ENCODE results near the gene PALLD. TPM values are rescaled to one million over a fixed set of nuclear protein-coding genes. Genes with fewer than 3 reads are reported as not detected.

PALLD gene
- polyA plus RNA-seq, 1 donor (not counting 4 experiments of a cell fraction or from before 2014, with no cell fraction given): 136 TPM

DNA sequence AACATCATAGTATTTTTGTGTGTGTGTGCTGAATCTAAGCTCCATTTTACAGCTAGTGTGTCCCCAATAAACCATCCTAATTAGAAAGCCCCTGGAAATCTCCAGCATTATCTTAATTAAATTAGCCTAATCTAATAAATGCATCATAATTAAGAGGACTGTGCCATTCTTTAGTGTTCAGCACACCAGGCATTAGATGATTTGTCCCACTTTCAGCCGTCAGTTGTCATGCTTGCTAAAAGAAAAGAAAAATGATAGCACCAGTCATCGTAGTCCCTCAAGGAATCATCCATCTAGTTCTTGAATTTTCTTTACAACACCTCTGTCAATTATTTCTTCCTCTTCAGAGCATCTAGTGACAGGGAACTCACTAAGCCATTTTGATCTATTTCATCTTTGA lies 155.9 kb downstream of the PALLD start:
- Histone ChIP-seq H2AFZ (ENCODE audit: control insufficient read depth, low read length) (no peak overlapping the region), H3K9ac (ENCODE audit: control insufficient read depth, extremely low read depth, insufficient read depth, low read length) (no peak overlapping the region), H3K4me1 (ENCODE audit: control insufficient read depth, extremely low read depth, insufficient read depth, low read length) (peaks cover 31% of the 10 kb centered on the region), H4K20me1 (ENCODE audit: control insufficient read depth, extremely low read depth, insufficient read depth, low read length) (no peaks in the 10 kb centered on the region), H3K4me2 (ENCODE audit: control insufficient read depth, extremely low read depth, insufficient read depth, low read depth, low read length) (no peak overlapping the region), H3K9me1 (ENCODE audit: control insufficient read depth, extremely low read depth, insufficient read depth, low read length) (no peaks in the 10 kb centered on the region), H3K27ac (ENCODE audit: control insufficient read depth, insufficient read depth, low read length) (no peak overlapping the region), H3K9me3 (ENCODE audit: control insufficient read depth, low read depth, low read length) (no peaks in the 10 kb centered on the region), H3K4me3 (ENCODE audit: control insufficient read depth in 2 of 3, extremely low read depth in 1 of 3, insufficient read depth in 2 of 3, low read depth in 1 of 3, low read length in 3 of 3) (no peak overlapping the region), H3K79me2 (ENCODE audit: control insufficient read depth, insufficient read depth, low read length) (no peaks in the 10 kb centered on the region), H3K36me3 (ENCODE audit: control insufficient read depth in 2 of 2, extremely low read depth in 1 of 2, insufficient read depth in 2 of 2, low read length in 2 of 2) (no peaks in the 10 kb centered on the region), H3K27me3 (ENCODE audit: control insufficient read depth, extremely low read depth, insufficient read depth, low read length) (no peaks in the 10 kb centered on the region)
- dilution Hi-C loops (cut with MboI; ENCODE audit: extremely low pct_ligation_motif_present, low sequenced_read_pairs): no loop called here
- DNase-seq (ENCODE audit: low read depth, low spot score) (no peak), FAIRE-seq (no peak)
- TF ChIP-seq EZH2 (IDR thresholded peaks at IDR 0.05; ENCODE audit: low read length): no peak
- TF ChIP-seq, protein P1, sequence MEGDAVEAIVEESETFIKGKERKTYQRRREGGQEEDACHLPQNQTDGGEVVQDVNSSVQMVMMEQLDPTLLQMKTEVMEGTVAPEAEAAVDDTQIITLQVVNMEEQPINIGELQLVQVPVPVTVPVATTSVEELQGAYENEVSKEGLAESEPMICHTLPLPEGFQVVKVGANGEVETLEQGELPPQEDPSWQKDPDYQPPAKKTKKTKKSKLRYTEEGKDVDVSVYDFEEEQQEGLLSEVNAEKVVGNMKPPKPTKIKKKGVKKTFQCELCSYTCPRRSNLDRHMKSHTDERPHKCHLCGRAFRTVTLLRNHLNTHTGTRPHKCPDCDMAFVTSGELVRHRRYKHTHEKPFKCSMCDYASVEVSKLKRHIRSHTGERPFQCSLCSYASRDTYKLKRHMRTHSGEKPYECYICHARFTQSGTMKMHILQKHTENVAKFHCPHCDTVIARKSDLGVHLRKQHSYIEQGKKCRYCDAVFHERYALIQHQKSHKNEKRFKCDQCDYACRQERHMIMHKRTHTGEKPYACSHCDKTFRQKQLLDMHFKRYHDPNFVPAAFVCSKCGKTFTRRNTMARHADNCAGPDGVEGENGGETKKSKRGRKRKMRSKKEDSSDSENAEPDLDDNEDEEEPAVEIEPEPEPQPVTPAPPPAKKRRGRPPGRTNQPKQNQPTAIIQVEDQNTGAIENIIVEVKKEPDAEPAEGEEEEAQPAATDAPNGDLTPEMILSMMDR (optimal IDR thresholded peaks at IDR 0.05 in 1 of 3, IDR thresholded peaks at IDR 0.05 in 1 of 3, conservative IDR thresholded peaks at IDR 0.05 in 1 of 3; ENCODE audit: extremely low read depth in 1 of 3, insufficient read depth in 2 of 3, low read length in 3 of 3): no peak

DNA sequence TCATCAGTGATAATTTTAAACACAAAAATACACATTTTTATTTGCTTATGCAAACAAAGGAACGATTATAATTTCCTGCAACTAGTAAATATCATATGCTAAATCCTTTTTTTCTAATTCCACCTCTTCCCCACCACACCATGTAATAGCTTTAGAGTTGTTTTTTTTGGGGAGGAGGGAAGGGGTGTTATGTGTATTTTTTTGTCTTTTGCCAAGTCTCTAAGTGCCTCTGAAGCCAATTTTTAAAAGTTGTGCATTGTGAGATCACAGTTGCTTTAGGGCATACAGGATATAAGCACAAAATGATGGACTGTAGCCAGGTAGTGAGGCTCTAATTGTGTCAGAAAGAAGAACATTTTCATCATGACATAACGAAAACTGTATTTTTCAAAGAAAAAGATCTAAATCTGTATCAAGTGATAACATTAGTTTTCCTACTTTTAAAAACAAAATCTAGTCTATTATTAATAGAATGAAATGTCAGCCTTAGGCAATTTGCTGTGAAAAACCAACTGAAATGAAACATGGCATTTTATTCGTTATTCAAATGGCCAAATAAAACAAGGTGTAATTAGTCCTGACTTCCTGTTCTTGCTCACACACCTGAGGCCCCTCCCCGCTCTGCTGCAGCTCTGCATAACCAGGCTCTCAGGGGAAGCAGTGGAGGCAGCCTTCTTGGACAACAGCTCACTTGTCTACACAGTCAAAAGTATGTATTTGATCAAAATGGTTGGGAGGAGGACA lies 157.4 kb downstream of the PALLD start:
- peak overlapping the region; percentile 15 to 60 (median 53) for H3K4me3 ChIP-seq (ENCODE audit: control insufficient read depth in 2 of 3, extremely low read depth in 1 of 3, insufficient read depth in 2 of 3, low read depth in 1 of 3, low read length in 3 of 3)

More for the DNA sequence above, 157.4 kb downstream of the PALLD start:
- Histone ChIP-seq H3K27me3 (ENCODE audit: control insufficient read depth, extremely low read depth, insufficient read depth, low read length) (no peaks in the 10 kb centered on the region), H3K4me2 (ENCODE audit: control insufficient read depth, extremely low read depth, insufficient read depth, low read depth, low read length) (peak overlapping the region; percentile 80), H3K9ac (ENCODE audit: control insufficient read depth, extremely low read depth, insufficient read depth, low read length) (peak overlapping the region; percentile 40), H3K79me2 (ENCODE audit: control insufficient read depth, insufficient read depth, low read length) (no peaks in the 10 kb centered on the region), H4K20me1 (ENCODE audit: control insufficient read depth, extremely low read depth, insufficient read depth, low read length) (no peaks in the 10 kb centered on the region), H3K9me1 (ENCODE audit: control insufficient read depth, extremely low read depth, insufficient read depth, low read length) (no peaks in the 10 kb centered on the region), H3K4me1 (ENCODE audit: control insufficient read depth, extremely low read depth, insufficient read depth, low read length) (peaks cover 31% of the 10 kb centered on the region), H3K9me3 (ENCODE audit: control insufficient read depth, low read depth, low read length) (no peaks in the 10 kb centered on the region), H3K27ac (ENCODE audit: control insufficient read depth, insufficient read depth, low read length) (peak overlapping the region; percentile 58), H2AFZ (ENCODE audit: control insufficient read depth, low read length) (peak overlapping the region; percentile 77), H3K36me3 (ENCODE audit: control insufficient read depth in 2 of 2, extremely low read depth in 1 of 2, insufficient read depth in 2 of 2, low read length in 2 of 2) (no peaks in the 10 kb centered on the region)
- TF ChIP-seq EZH2 (IDR thresholded peaks at IDR 0.05; ENCODE audit: low read length): no peak
- TF ChIP-seq, protein P1 (optimal IDR thresholded peaks at IDR 0.05 in 1 of 3, IDR thresholded peaks at IDR 0.05 in 1 of 3, conservative IDR thresholded peaks at IDR 0.05 in 1 of 3; ENCODE audit: extremely low read depth in 1 of 3, insufficient read depth in 2 of 3, low read length in 3 of 3): no peak
- dilution Hi-C loops (cut with MboI; ENCODE audit: extremely low pct_ligation_motif_present, low sequenced_read_pairs): no loop called here
- DNase-seq (ENCODE audit: low read depth, low spot score): no peak
- FAIRE-seq: peak; percentile 92

Data from keratinocyte (primary cell).